Renal cortex interstitium (tissue), 15 donors: ENCODE measurements around the gene UNC13B. TPM values are rescaled to one million over a fixed set of nuclear protein-coding genes. Genes with fewer than 3 reads are reported as not detected.
"Not testable (repeated sequence)": the region's sequence is repeated elsewhere in the genome, so short reads cannot be mapped to it uniquely, and the experiment has no call there.

ENCODE experiments used
- DNase-seq, 11 donors: peaks; one replicate each; pipeline ENCODE4 v3.0.0-alpha.2; 2013; ENCODE audit warnings: low read depth in 9 of 11, low spot score in 4 of 11; ENCODE audit errors: extremely low read depth in 1 of 11
- long read RNA-seq, 16 experiments: transcript quantifications; one replicate each; lab custom pipeline, GENCODE V29; 2026
- polyA plus RNA-seq, 3 donors: library from polyadenylated mRNA; unstranded; fragments of 120-200 nt; gene quantifications; one replicate each; pipeline ENCODE4 v1.2.1, GENCODE V29; 2013; ENCODE audit not compliant: insufficient read length in 3 of 3

The UNC13B gene
- polyA plus RNA-seq: 10 to 100 TPM; 25.5 to 29.6 (median 26.9) TPM
- long read RNA-seq, donor 1: 0 reads
- long read RNA-seq, donor 2, partial matches to known transcripts: 5 of 5 reads
- long read RNA-seq, donor 2, other reads (novel, unspliced or antisense): 0 of 5 reads
- long read RNA-seq, donor 3, partial matches to known transcripts: 13 of 13 reads
- long read RNA-seq, donor 3, other reads (novel, unspliced or antisense): 0 of 13 reads
- long read RNA-seq, donor 4: 0 reads
- long read RNA-seq, donor 5: 0 reads
- long read RNA-seq, donor 6: 0 reads
- long read RNA-seq, donor 7, partial matches to known transcripts: 10 of 10 reads
- long read RNA-seq, donor 7, other reads (novel, unspliced or antisense): 0 of 10 reads
- long read RNA-seq, donor 8: 0 reads
- long read RNA-seq, donor 9: 0 reads
- long read RNA-seq, donor 10: 0 reads
- long read RNA-seq, donor 11: 0 reads
- long read RNA-seq, donor 12: 0 reads
- long read RNA-seq, donor 13: 0 reads
- long read RNA-seq, donor 14: 0 reads
- long read RNA-seq, donor 15, full-length matches to known transcripts: 1 of 1 reads
- long read RNA-seq, donor 15, partial matches to known transcripts: 0 of 1 reads
- long read RNA-seq, donor 15, other reads (novel, unspliced or antisense): 0 of 1 reads
- long read RNA-seq, donor 16, full-length matches to known transcripts: 3 of 18 reads
- long read RNA-seq, donor 16, partial matches to known transcripts: 15 of 18 reads
- long read RNA-seq, donor 16, other reads (novel, unspliced or antisense): 0 of 18 reads

DNA sequence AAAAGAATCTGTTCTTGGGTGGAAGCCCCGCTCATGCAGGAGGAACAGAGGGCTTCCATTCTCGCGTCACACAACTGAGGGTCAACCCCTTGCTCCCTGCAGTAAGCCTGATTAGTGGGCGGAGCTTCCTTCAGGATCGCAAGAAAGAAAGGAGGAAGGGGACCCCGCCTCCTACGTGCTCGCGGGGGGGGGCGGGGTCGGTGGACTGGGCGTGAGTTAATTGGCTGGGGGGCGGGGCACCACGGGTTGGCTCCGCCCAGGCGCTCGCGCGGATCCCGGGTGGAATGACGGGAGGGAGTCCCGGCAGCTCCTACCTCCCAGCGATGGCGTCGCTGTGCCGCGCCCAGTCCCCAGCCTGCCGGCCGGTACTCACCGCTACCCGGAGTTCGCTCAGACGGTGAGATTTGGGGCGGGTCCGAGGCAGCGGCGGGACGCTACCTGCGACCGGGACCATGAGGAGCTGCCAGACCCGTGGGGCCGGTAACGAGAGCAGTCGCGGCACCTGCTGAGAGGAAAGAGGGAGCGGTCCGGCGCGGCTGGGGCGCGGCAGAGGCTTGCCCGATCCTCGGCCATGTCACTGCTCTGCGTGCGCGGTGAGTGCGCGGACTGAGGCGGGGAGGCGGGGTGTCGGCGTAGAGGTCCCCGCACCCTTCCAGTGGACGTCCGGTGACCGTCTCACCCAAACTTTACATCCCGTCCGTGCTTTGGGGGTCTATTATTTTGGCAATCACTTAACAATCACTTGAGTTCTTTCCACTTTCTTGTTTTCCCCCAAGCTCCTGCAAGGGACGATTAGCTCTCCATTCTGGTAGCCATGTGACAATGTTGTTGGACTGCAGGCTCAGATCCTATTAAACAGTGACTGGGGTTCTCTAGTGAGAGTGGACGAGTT lies at the start of gene UNC13B:
UNC13B (plus strand) TSS at position 297 of the 892 bp plus-strand sequence; CDS start at position 572, 275 bp downstream.
- DNase-seq: peak; percentile 81 to 96 (median 88)

DNA sequence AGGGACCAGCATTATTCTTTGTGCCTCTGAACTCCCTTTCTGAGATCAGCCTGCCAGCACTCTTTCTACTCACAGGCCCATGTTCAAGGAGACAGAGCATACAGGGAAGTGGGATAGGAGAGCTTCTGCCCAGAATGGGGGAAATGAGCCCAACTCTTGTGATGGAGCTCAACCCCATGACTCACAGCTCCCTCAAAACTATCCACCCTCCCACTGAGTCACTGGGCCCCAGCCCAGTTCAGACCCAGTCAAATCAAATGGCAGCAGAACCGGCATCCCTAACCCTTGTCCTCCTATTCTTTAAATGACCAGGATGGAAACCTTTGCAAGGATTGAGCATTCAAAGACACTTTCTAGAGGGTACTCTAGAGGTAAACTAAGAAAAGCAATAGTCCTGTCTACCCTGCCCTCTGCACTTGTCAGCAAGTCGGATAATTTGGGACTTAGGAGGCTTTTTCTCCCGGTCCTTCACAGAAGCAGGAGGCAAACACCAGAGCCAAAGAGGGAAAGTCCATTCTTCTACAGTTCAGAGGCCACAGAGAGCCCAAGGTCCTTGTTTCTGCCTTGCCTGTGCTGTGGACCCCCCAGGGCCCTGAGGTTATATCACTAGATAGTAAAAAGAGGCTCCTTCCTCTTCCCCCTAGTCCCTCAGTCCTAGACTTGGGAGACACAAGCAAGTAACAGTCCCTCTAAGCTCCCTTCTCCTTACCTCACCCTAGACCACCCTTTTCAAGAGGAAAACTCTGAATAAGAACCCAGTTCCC lies 49.4 kb upstream of the UNC13B start:
- no peak for DNase-seq

DNA sequence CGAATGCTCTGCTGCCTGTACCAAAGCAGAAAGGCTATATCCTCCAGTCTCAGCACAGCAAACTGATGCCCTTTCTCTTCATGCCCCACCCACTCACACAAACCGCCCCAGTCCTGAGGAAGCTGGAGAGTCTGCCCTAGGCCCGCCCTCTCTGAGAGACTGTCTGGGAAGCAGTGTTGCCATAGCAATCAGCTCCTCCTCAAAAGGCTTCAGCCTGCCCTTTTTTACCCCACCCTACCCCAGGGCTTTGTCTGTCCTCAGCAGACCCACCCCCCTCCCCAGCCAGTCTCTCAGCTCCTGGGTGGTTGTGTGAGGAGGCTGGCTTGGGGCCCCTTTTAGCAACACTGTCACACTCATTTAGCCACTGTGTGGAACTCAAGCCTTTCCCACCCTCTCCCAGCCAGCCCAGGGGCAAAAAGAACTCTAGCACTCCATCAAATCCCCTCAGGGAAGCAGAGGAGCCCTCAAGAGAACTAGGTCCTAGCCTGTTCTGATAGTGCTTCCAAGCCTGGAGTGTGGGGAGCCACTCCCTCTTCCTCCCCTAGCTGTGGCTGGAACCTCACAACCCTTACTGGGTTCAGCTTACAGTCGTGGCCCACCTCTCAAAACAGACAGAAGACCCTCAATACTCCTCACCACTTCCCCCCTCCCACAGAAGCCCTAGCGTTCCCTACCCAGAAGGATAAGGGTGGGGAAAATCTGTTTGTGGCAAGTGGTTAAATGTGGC lies 47.5 kb upstream of the UNC13B start:
- peak in 5 of 11 donors; percentile 67 to 77 (median 75) for DNase-seq

DNA sequence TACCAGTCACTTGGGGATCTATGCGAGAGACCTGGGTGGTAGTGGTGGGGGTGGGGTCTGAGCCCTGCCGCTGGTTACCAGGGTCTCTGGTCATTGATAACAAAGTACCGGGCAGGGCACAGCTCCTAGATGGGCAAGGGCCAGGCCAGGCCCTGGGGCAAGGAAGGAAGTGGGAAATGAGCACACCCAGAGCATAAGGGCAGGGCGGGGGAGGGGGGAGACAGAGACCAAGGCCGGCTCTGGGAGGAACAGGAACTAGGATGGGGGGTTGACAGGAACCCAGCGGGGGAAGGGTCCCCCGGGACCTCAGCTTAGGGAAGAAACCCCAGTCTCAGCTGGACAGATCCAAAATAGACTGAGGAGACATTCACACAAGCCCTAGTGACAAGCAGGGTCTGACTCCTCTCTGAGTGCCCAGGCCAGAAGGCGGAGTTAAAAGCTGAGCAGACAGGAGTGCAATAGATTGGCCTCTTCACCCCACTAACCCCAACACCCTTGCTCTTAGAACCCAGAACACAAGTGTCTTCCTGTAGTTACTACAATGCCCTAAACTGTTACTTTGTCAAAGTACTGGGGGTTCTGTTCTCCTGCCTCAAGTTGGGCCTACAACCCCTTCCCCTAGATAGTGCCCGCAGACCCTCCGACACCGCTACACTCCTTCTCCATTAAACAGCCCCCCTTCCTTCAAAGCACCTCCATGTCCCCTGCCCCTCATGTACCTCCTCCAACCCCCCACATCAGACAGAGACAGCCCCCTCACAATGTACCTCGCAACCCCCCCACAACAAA lies 46.8 kb upstream of the UNC13B start:
- DNase-seq: no peak

DNA sequence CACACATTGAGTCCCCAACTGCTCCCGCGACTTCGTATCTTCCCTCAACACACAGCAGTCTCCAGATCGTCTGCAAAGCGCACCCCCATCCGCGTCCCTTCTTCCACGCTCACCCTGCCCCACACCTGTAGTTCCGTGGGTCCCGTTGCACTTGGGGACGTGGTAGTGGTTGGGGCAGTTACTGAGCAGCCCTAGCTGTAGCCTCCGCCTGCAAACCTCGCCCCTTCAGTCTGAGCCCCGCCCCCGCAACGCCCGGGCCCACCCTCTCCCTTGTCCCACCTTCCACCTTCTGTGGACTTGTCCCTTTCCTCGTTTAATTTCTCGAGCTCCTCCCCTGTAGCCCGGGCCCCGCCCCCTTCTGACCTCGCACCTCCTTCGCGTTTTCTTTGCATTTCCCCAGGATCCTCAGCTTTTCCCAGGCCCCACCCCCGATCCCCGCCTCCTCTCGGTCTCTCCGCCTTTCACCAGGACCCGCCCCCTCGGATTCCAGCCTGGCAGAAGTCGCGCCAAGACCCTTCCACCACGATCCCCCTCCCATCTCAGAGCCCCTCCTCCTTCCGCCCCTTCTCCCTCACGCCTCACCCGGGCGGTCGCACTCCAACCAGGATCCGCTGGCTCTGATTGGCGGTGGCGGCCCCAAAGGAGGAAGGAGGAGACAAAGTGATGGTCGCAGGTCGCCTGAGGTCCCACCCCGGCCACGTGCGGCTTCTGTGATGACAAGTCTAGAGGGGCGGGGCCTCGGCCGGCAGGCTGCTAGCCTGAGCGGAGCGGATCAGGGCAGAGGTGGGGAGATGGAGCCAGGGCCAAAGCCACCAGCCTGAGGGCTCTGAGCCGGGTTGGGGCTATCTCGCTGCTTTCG lies 45.9 kb upstream of the UNC13B start, which contains the start of gene ATOSB:
ATOSB (minus strand) TSS at position 183 of the 859 bp plus-strand sequence. CDS start 7,588 bp downstream, outside the sequence.
- DNase-seq: peak; percentile 93 to 97 (median 96)

DNA sequence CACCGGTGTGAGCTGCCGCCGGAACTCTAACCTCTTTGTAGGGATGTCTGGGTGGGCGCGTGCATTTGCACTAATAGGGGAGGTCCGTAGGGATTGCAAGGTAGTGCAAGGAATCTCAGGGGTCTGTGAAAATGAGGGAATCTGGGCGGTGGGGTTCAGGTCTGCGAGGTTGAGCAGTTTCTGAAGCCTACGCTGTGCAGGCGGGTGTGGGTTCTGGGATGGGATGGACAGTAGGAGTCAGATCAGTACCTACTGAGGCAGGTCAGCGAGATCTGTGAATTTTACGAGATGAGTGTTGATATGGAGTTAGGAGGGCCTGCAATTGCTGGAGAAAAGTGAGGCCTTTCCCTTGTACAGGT lies 45.3 kb upstream of the UNC13B start:
- DNase-seq: no peak

DNA sequence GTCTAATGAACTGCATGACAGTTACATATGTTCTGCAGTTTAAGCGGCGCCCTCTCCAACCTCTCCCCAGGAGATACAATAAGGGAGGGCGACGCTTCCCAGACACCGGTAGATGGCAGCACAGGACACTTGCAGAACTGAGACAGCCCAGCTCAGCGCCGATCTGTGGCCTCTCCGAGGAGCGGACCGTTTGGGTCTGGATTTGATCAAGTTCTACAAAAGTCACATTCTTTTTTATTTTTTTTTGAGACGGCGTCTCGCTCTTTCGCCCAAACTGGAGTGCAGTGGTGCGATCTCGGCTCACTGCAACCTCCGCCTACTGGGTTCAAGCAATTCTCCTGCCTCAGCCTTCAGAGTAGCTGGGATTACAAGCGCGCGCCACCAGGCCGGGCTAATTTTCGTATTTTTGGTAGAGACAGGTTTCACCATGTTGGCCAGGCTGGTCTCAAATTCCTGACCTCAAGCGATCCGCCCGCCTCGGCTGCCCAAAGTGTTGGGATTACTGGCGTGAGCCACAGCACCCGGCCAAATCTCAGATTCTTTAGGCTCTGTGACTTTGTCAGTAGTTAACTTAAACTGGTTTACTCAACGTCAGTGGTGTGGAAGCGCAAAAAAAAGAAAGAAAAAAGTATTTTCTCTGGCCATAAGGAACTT lies 44.8 kb upstream of the UNC13B start:
- DNase-seq: peak in 10 of 11 donors; percentile 80 to 96 (median 89)

DNA sequence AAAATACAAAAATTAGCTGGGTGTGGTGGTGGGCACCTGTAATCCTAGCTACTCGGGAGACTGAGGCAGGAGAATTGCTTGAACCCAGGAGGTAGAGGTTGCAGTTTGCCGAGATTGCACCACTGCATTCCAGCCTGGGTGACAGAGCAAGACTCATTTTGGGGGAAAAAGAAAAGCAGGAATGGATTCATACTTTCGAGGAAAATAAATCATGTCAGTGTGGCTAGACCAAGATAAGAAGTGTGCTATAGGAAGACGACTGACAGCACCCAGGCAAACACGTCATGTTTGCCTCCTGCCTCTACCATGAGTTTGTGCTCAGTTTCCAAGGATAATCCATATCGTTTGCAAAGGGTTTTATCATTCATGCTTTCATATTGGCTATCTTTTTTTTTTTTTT lies 26.9 kb upstream of the UNC13B start:
- DNase-seq: no peak

DNA sequence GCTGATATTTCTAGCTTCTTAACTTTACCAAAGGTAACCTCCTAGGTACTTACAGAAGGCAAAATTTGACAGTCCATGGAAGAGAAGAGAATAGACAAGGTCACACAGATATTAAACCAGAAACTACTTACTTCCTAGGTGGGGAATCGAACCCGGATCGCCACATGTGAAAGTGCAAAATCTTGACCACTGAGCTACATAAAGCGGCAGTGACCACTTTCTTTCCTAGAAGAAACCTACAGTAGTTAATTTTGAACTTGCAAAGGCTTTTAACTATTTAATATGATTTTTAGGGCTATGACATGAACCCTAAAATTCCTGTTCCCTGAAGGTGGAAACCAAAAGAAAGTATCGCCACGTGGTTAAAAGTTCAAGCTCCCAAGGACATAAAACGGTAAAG lies 25.8 kb upstream of the UNC13B start:
- no peak for DNase-seq

DNA sequence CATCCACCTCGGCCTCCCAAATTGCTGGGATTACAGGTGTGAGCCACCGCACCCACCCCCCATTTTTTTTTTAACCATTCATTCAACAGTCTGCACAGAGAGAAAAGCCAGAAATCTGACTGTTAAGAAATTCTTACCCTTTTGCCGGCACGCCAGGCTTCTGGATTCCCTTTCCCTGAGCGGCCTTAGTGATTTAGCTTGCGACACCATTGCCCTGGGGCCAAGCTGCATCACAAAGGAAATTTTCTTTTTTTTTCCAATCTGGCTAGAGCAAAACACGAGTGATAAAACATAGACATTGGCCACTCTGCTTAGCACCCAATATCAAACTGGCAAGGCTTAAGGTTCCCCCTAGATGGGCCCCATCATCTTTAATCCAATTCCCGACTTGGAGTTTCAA lies 24.9 kb upstream of the UNC13B start:
- no peak for DNase-seq

DNA sequence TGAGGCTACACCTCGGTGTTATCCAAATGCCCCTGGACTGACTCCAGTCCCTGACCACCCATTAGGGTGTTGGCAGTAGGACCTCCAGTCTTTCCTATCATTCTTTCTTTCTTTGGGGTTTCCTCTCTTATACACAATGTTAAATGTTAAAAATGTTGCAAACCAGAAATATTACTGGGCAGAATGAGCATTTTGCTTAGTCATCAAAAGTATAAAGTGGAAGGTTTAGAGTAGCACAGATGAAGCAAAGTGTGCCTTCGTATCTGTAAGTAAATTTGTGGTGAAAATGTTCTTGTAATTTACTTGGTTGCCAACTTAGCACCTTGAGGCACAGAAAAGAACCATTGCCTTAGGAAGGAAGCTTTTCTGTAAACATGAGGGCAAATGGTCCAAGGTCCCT lies 21.7 kb upstream of the UNC13B start:
- DNase-seq: no peak

DNA sequence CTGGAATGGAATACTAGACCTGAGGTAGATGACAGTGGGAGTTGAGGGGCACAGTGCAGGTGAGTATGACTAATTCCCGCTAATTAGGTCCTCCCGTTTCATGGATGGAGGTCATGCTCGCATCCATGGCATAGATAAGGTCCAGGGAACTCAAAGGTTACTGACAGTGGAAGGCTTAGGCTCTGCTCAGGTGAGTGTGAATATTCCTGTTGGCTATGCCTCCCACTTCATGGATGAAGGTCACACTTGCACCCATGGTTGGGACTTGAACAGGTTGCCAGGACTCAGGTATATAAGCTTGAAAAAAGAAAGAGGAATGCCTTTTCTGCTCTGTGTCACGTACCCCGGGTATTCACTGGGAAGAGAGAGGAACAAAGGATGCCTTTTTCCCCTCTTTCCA lies 19.8 kb upstream of the UNC13B start:
- DNase-seq: no peak

DNA sequence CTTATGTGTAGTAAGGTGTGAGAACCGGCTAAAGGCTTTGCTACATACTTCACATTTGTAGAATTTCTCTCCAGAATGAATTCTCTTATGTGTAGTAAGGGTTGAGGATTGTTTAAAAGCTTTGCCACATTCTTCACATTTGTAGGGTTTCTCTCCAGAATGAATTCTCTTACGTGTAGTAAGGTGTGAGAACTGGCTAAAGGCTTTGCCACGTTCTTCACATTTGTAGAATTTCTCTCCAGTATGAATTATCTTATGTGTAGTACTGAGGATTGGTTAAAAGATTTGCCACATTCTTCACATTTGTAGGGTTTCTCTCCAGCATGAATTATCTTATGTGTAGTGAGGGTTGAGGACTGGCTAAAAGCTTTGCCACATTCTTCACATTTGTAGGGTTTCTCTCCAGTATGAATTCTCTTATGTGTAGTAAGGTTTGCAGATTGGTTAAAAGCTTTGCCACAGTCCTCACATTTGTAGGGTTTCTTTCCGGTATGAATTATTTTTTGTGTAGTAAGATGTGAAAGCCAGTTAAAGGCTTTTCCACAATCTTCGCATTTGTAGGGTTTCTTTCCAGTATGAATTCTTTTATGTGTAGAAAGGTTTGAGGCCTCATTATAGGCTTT lies 13.8 kb upstream of the UNC13B start:
- not testable (repeated sequence) for DNase-seq

DNA sequence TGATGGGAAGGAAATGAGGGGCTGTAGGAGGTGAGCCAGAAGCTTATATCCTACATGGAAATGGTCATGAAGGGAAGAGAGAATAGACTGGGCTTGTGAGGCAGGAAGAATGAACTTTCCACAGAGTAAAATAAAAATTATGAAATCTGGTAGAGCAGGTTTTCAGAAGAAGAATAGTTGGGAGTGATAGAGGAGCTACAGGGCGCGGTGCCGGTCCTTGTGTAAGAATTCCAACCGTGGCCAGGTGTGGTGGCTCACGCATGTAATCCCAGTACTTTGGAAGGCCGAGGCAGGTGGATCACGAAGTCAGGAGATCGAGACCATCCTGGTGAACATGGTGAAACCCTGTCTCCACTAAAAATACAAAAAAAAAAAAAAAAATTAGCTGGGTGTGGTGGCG lies 8.9 kb upstream of the UNC13B start:
- DNase-seq: no peak

DNA sequence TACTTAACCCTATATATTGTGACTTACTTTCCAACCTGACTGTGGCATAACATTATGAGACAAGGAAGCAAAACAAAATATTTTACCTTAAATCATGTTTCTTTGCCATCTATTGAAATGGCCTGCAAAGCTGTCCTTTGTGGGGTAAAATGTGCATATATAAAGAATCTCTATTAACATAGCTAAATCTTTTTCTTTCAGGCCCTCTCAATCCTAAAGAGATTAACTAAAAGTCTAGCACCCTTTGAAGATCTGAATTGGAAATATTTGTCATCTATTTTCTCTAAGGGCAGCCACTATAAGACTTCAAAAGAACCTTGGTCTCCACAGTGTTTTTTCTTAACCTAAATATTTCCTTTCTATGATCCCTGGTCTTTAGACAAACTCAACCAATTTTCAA lies 5.0 kb upstream of the UNC13B start:
- no peak for DNase-seq
